ENCODE measurements around the gene KDM1B.

DNA sequence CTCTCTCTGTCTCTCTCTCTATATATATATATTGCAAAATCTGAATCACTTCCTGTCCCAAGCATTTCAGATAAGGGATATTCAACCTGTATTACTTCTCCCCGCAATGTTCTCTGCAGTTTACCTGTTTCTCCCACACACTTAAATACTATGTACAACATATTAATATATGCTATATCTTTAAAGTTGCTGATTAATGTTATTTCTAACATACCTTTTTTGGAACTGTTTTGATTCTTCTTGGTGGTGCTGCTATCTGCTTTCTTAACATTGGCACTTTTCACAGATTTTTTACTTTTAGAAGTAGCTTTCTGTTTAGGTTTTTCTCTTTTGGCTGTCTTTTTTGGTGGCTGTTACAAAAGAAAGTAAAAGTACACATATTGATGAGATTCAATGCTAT lies 81.9 kb downstream of the KDM1B start:
- TF ChIP-seq, protein P1, sequence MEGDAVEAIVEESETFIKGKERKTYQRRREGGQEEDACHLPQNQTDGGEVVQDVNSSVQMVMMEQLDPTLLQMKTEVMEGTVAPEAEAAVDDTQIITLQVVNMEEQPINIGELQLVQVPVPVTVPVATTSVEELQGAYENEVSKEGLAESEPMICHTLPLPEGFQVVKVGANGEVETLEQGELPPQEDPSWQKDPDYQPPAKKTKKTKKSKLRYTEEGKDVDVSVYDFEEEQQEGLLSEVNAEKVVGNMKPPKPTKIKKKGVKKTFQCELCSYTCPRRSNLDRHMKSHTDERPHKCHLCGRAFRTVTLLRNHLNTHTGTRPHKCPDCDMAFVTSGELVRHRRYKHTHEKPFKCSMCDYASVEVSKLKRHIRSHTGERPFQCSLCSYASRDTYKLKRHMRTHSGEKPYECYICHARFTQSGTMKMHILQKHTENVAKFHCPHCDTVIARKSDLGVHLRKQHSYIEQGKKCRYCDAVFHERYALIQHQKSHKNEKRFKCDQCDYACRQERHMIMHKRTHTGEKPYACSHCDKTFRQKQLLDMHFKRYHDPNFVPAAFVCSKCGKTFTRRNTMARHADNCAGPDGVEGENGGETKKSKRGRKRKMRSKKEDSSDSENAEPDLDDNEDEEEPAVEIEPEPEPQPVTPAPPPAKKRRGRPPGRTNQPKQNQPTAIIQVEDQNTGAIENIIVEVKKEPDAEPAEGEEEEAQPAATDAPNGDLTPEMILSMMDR (IDR thresholded peaks at IDR 0.05): no peak
- TF ChIP-seq POLR2A (IDR thresholded peaks at IDR 0.05) (no peak), POLR2AphosphoS5 (IDR thresholded peaks at IDR 0.05) (no peak)

All from upper lobe of left lung (tissue), 4 donors.